ENCODE results near the gene PPOX. TPM values are rescaled to one million over a fixed set of nuclear protein-coding genes. Genes with fewer than 3 reads are reported as not detected.

The PPOX gene
- total RNA-seq, 1 donor from 2014 or later = 21.6 TPM

DNA sequence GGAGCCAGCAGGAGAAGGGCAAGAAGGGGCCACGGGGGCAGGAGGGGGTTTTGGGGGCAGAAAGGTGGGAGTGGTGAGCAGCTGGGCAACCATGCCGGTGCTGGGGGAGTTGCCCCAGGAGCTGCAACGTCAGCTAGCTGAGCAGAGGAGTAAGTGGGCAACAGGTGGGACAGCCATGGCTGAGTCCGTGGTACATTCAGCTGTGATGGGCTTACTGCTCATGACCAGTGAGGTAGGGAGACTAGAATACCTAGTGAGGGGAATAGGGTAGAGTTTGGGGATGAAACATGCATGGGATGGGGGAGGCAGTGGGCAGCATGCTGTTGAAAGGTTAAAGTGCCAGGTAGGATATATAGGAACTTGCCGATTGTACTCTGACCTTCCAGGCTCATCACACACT is 4.6 kb upstream of the PPOX start:
- Mint-ChIP-seq H3K27ac (ENCODE audit: unreplicated experiment) (no peak overlapping the region), H3K27me3 (ENCODE audit: low read depth) (no peaks in the 10 kb centered on the region), H3K9me3 (ENCODE audit: low read depth) (no peaks in the 10 kb centered on the region), H3K4me1 (ENCODE audit: low read depth) (peaks cover 46% of the 10 kb centered on the region), H3K4me3 (ENCODE audit: unreplicated experiment) (no peak overlapping the region), H3K36me3 (ENCODE audit: low read depth) (peaks cover 13% of the 10 kb centered on the region)
- DNase-seq (ENCODE audit: low spot score) = no peak
- TF ChIP-seq, protein P1, sequence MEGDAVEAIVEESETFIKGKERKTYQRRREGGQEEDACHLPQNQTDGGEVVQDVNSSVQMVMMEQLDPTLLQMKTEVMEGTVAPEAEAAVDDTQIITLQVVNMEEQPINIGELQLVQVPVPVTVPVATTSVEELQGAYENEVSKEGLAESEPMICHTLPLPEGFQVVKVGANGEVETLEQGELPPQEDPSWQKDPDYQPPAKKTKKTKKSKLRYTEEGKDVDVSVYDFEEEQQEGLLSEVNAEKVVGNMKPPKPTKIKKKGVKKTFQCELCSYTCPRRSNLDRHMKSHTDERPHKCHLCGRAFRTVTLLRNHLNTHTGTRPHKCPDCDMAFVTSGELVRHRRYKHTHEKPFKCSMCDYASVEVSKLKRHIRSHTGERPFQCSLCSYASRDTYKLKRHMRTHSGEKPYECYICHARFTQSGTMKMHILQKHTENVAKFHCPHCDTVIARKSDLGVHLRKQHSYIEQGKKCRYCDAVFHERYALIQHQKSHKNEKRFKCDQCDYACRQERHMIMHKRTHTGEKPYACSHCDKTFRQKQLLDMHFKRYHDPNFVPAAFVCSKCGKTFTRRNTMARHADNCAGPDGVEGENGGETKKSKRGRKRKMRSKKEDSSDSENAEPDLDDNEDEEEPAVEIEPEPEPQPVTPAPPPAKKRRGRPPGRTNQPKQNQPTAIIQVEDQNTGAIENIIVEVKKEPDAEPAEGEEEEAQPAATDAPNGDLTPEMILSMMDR (IDR thresholded peaks at IDR 0.05) = no peak

DNA sequence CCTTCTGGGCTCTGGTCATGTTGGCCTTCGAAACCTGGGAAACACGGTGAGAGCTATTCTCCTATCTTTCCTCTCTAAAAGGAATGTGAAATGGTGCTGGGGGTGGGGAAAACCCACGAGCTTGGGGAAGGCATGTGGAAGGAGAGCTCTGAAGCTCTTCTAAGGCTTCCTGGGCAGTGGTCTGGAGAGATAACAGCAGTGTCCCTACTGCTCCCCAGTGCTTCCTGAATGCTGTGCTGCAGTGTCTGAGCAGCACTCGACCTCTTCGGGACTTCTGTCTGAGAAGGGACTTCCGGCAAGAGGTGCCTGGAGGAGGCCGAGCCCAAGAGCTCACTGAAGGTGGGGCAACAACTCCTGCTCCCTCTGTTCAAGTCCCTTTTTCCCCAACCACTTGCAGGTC is 4.2 kb upstream of the PPOX start:
- Mint-ChIP-seq H3K9me3 (ENCODE audit: low read depth) (no peaks in the 10 kb centered on the region), H3K27me3 (ENCODE audit: low read depth) (no peaks in the 10 kb centered on the region), H3K36me3 (ENCODE audit: low read depth) (peaks cover 12% of the 10 kb centered on the region), H3K4me3 (ENCODE audit: unreplicated experiment) (no peak overlapping the region), H3K4me1 (ENCODE audit: low read depth) (peaks cover 48% of the 10 kb centered on the region), H3K27ac (ENCODE audit: unreplicated experiment) (no peak overlapping the region)
- TF ChIP-seq, protein P1 (IDR thresholded peaks at IDR 0.05) = no peak
- DNase-seq (ENCODE audit: low spot score) = peak; percentile 67

- peak; percentile 75 for DNase-seq (ENCODE audit: low spot score)
- H3K9me3 Mint-ChIP-seq (ENCODE audit: low read depth) = no peaks in the 10 kb centered on the region
- TF ChIP-seq, protein P1 (IDR thresholded peaks at IDR 0.05) = no peak
- peaks cover 8% of the 10 kb centered on the region for H3K36me3 Mint-ChIP-seq (ENCODE audit: low read depth)
- H3K4me3 Mint-ChIP-seq (ENCODE audit: unreplicated experiment) = no peak overlapping the region
- peak overlapping the region; percentile 74 for H3K27ac Mint-ChIP-seq (ENCODE audit: unreplicated experiment)
- peaks cover 54% of the 10 kb centered on the region for H3K4me1 Mint-ChIP-seq (ENCODE audit: low read depth)
- no peaks in the 10 kb centered on the region for H3K27me3 Mint-ChIP-seq (ENCODE audit: low read depth)
These were observed 3.4 kb upstream of the PPOX start for GRCh38 chr1:161162806-161163205.

GRCh38 chr1:161163793-161164192 is 2.4 kb upstream of the PPOX start:
- H3K27me3 Mint-ChIP-seq (ENCODE audit: low read depth) = no peaks in the 10 kb centered on the region
- peak overlapping the region; percentile 38 for H3K27ac Mint-ChIP-seq (ENCODE audit: unreplicated experiment)
- peaks cover 56% of the 10 kb centered on the region for H3K4me1 Mint-ChIP-seq (ENCODE audit: low read depth)
- H3K4me3 Mint-ChIP-seq (ENCODE audit: unreplicated experiment) = no peak overlapping the region
- DNase-seq (ENCODE audit: low spot score) = no peak
- H3K9me3 Mint-ChIP-seq (ENCODE audit: low read depth) = no peaks in the 10 kb centered on the region
- TF ChIP-seq, protein P1 (IDR thresholded peaks at IDR 0.05) = no peak
- peaks cover 8% of the 10 kb centered on the region for H3K36me3 Mint-ChIP-seq (ENCODE audit: low read depth)

- TF ChIP-seq, protein P1 (IDR thresholded peaks at IDR 0.05) = no peak
- H3K27ac Mint-ChIP-seq (ENCODE audit: unreplicated experiment) = peak overlapping the region; percentile 99
- peaks cover 47% of the 10 kb centered on the region for H3K4me1 Mint-ChIP-seq (ENCODE audit: low read depth)
- DNase-seq (ENCODE audit: low spot score) = no peak
- H3K4me3 Mint-ChIP-seq (ENCODE audit: unreplicated experiment) = peak overlapping the region; percentile 89
- peaks cover 11% of the 10 kb centered on the region for H3K36me3 Mint-ChIP-seq (ENCODE audit: low read depth)
- no peaks in the 10 kb centered on the region for H3K9me3 Mint-ChIP-seq (ENCODE audit: low read depth)
- no peaks in the 10 kb centered on the region for H3K27me3 Mint-ChIP-seq (ENCODE audit: low read depth)
These were observed 1.2 kb upstream of the PPOX start for GRCh38 chr1:161164901-161165610.

All from chondrocyte (in vitro differentiated cells).